HG02840 (cell line): ENCODE measurements around the gene NSMCE3.

ENCODE experiments used
- ATAC-seq: cut with Tn5 transposase; IDR thresholded peaks from one replicate; pipeline ENCODE4 v1.9.1; 2021; ENCODE audit warnings: mild to moderate bottlenecking, moderate library complexity, moderate number of reproducible peaks; ENCODE audit not compliant: unreplicated experiment, low FRiP score

The NSMCE3 gene

GRCh38 chr15:29223640-29224039 lies 46.0 kb downstream of the NSMCE3 start:
- ATAC-seq: no peak

- ATAC-seq: no peak
Measured at GRCh38 chr15:29222129-29222853, 47.3 kb downstream of the NSMCE3 start.

- no peak for ATAC-seq
Measured at GRCh38 chr15:29220852-29221251, 48.8 kb downstream of the NSMCE3 start.

GRCh38 chr15:29216955-29217354 lies 52.7 kb downstream of the NSMCE3 start:
- ATAC-seq: no peak
